Sigmoid colon (tissue), 7 donors: Measurements from ENCODE around the gene CFAP300. TPM values are rescaled to one million over a fixed set of nuclear protein-coding genes. Genes with fewer than 3 reads are reported as not detected.

ENCODE experiments used
- polyA plus RNA-seq, 3 donors: library from polyadenylated mRNA; stranded (reverse); fragments of 200-250 nt; gene quantifications; one replicate each; pipeline ENCODE4 v1.2.3, GENCODE V29; 2013
- small RNA-seq, 3 donors: library from RNA; depleted of rRNA; stranded (forward); fragments of <200 nt; gene quantifications; one replicate each; pipeline ENCODE3, GENCODE V24; 2016
- total RNA-seq, 4 donors: library from RNA; depleted of rRNA; stranded (reverse); fragments of >200 nt; gene quantifications; one replicate each; pipeline ENCODE4 v1.1.0, GENCODE V29; 2016
- donor health status: healthy with polysubstance abuse.
- donor health status: Bipolar disorder and iron deficiency.
- donor health status: healthy.

CFAP300 gene
- total and polyA plus RNA-seq, 7 donors: 0.76 to 15.0 (median 2.4) TPM; not detected in 1

Small RNA genes lying within 50 kb of the gene (small RNA-seq; reads per million reads assigned to genes)
- gene RNA5SP535: 0 reads per million in 3 donors

Other genes with a start within 250 kb of the CFAP300 start
- 10 to 100 TPM in 2 of 4 donors, 1 to 10 TPM in 2; 3.7 to 15.5 (median 8.3) TPM for gene CEP126, start 132.4 kb upstream of the CFAP300 start, total RNA-seq
- gene CEP126, start 132.4 kb upstream of the CFAP300 start, polyA plus RNA-seq: 1 to 10 TPM; 1.2 to 3.6 (median 1.8) TPM
- 1 to 10 TPM in 1 of 4 donors, under 1 TPM in 1, not detected in 2; 0.36 to 2.5 TPM for gene ANGPTL5, start 130.9 kb upstream of the CFAP300 start, total RNA-seq
- under 1 TPM in 2 of 3 donors, not detected in 1; 0.23 to 0.60 TPM for gene ANGPTL5, start 130.9 kb upstream of the CFAP300 start, polyA plus RNA-seq
- gene YAP1, start 63.0 kb downstream of the CFAP300 start, total RNA-seq: 100 to 1,000 TPM; 159 to 239 (median 186) TPM
- 10 to 100 TPM; 12.0 to 21.1 (median 13.9) TPM for gene YAP1, start 63.0 kb downstream of the CFAP300 start, polyA plus RNA-seq